ENCODE measurements around the gene C6orf58. TPM values are rescaled to one million over a fixed set of nuclear protein-coding genes. Genes with fewer than 3 reads are reported as not detected.

C6orf58 gene
- not detected in 2 replicates for total RNA-seq

GRCh38 chr6:127576874-127577273 is at the start of gene C6orf58:
TSS of gene C6orf58 (plus strand) at chr6:127577174. CDS start at chr6:127577186, 12 bp downstream.

Other genes with a start within 250 kb of the C6orf58 start
- 83.3 and 120 TPM in 2 replicates for gene ECHDC1, start 233.6 kb upstream of the C6orf58 start, total RNA-seq
- gene KIAA0408, start 117.8 kb upstream of the C6orf58 start, total RNA-seq: 1.4 and 2.8 TPM in 2 replicates